Medulla oblongata (tissue), 1 donor: Measurements from ENCODE around the gene KNSTRN.
A peak's percentile ranks its signal among the peaks of the same experiment; 100 is the strongest.

Experiments
- DNase-seq: peaks from one replicate; pipeline ENCODE4 v3.0.0-alpha.2; 2015; ENCODE audit errors: extremely low spot score

KNSTRN gene

GRCh38 chr15:40429068-40429710, 46.7 kb downstream of the KNSTRN start:
- no peak for DNase-seq

- no peak for DNase-seq
Observed at GRCh38 chr15:40430271-40430805, 47.8 kb downstream of the KNSTRN start.

GRCh38 chr15:40435023-40435709, 52.6 kb downstream of the KNSTRN start:
- DNase-seq = no peak

GRCh38 chr15:40435710-40436089, 53.2 kb downstream of the KNSTRN start:
- no peak for DNase-seq

GRCh38 chr15:40436116-40436891, 53.8 kb downstream of the KNSTRN start:
- DNase-seq = no peak

GRCh38 chr15:40436892-40437751, 54.6 kb downstream of the KNSTRN start:
- no peak for DNase-seq

- no peak for DNase-seq
Observed at GRCh38 chr15:40437752-40438687, 55.5 kb downstream of the KNSTRN start.

GRCh38 chr15:40438712-40439111, 56.2 kb downstream of the KNSTRN start:
- DNase-seq = no peak

GRCh38 chr15:40439461-40439959, 57.0 kb downstream of the KNSTRN start:
- no peak for DNase-seq

GRCh38 chr15:40439960-40440742, 57.6 kb downstream of the KNSTRN start:
- no peak for DNase-seq

- DNase-seq = peak; percentile 97
Observed at GRCh38 chr15:40440743-40441564, 58.4 kb downstream of the KNSTRN start, which contains the start of gene BAHD1. TSS of gene BAHD1 (plus strand) at chr15:40440953. CDS start at chr15:40458465, 17,512 bp downstream.

GRCh38 chr15:40441565-40442531, 59.3 kb downstream of the KNSTRN start:
- no peak for DNase-seq

GRCh38 chr15:40443255-40443654, 60.7 kb downstream of the KNSTRN start:
- DNase-seq = no peak

- DNase-seq = no peak
Observed at GRCh38 chr15:40443846-40444245, 61.3 kb downstream of the KNSTRN start.
